Esophagus (tissue), 2 donors: ENCODE results near the gene OR4E1. TPM values are rescaled to one million over a fixed set of nuclear protein-coding genes. Genes with fewer than 3 reads are reported as not detected.
"Not testable (repeated sequence)": the region's sequence is repeated elsewhere in the genome, so short reads cannot be mapped to it uniquely, and the experiment has no call there.

Source experiments
- H3K27ac ChIP-seq, 2 donors: one replicate each; pipeline ENCODE4 v1.5.1; 2013; ENCODE audit warnings: low read depth in 2 of 2, mild to moderate bottlenecking in 2 of 2, inconsistent platforms in 1 of 2, low read length in 1 of 2, moderate library complexity in 1 of 2
- H3K27me3 ChIP-seq, 2 donors: one replicate each; pipeline ENCODE4 v1.6.1; 2013; ENCODE audit warnings: low read length in 2 of 2, control low read depth in 1 of 2, mild to moderate bottlenecking in 1 of 2; ENCODE audit not compliant: insufficient read depth in 2 of 2, control insufficient read depth in 1 of 2
- H3K36me3 ChIP-seq, 2 donors: one replicate each; pipeline ENCODE4 v1.6.1; 2013; ENCODE audit warnings: low read length in 1 of 2; ENCODE audit not compliant: control insufficient read depth in 2 of 2, insufficient read depth in 2 of 2
- H3K4me1 ChIP-seq, 2 donors: one replicate each; pipeline ENCODE4 v1.6.1; 2013; ENCODE audit warnings: low read length in 1 of 2; ENCODE audit not compliant: control insufficient read depth in 2 of 2, insufficient read depth in 2 of 2
- H3K4me3 ChIP-seq, 2 donors: one replicate each; pipeline ENCODE4 v1.5.1; 2013; ENCODE audit warnings: low read length in 2 of 2, mild to moderate bottlenecking in 2 of 2, low read depth in 1 of 2, moderate library complexity in 1 of 2
- H3K9me3 ChIP-seq, 2 donors: one replicate each; pipeline ENCODE4 v1.6.1; 2013; ENCODE audit warnings: mild to moderate bottlenecking in 2 of 2, low read depth in 1 of 2, low read length in 1 of 2, moderate library complexity in 1 of 2; ENCODE audit not compliant: control insufficient read depth in 2 of 2, insufficient read depth in 1 of 2
- WGBS, 2 donors: extraction: QIAGEN DNeasy Blood & Tissue Kit; methylation state at CpG; one replicate each; pipeline ENCODE4 v1.1.7; 2013; 5-methylcytosine and 5-hydroxymethylcytosine counted together
- polyA plus RNA-seq, 2 donors: library from polyadenylated mRNA; stranded (reverse); fragments of 200-250 nt; gene quantifications; one replicate each; pipeline ENCODE4 v1.2.3, GENCODE V29; 2013
- donor health status: healthy with polysubstance abuse.
- donor health status: Bipolar disorder and iron deficiency.

The OR4E1 gene
- polyA plus RNA-seq, 2 donors: not detected

GRCh38 chr14:21699551-21699950, 25.9 kb upstream of the OR4E1 start:
- Histone ChIP-seq H3K36me3 (no peaks in the 10 kb centered on the region), H3K27ac (no peak overlapping the region), H3K4me1 (no peaks in the 10 kb centered on the region), H3K27me3 (no peaks in the 10 kb centered on the region), H3K9me3 (no peaks in the 10 kb centered on the region), H3K4me3 (no peak overlapping the region)
- 72 to 79% methylated on average over 2 of the region's 2 CpGs for WGBS, 2 donors

GRCh38 chr14:21698538-21698937, 24.9 kb upstream of the OR4E1 start:
- not testable (repeated sequence) for H3K27me3 ChIP-seq, H3K27ac ChIP-seq
- WGBS, 2 donors: 12 to 28% methylated on average over 1 to 2 of the region's 3 CpGs

GRCh38 chr14:21697662-21698061, 24.0 kb upstream of the OR4E1 start:
- H3K4me1 ChIP-seq, H3K4me3 ChIP-seq: not testable (repeated sequence)
- WGBS, 2 donors: 91 to 94% methylated on average over 31 to 33 of the region's 33 CpGs

More at GRCh38 chr14:21698538-21698937, 24.9 kb upstream of the OR4E1 start:
- not testable (repeated sequence) for H3K4me1 ChIP-seq, H3K4me3 ChIP-seq, H3K9me3 ChIP-seq, H3K36me3 ChIP-seq

GRCh38 chr14:21694425-21694824, 20.8 kb upstream of the OR4E1 start:
- H3K4me1 ChIP-seq: no peaks in the 10 kb centered on the region
- H3K9me3 ChIP-seq: no peaks in the 10 kb centered on the region
- no peak overlapping the region for H3K4me3 ChIP-seq
- no peaks in the 10 kb centered on the region for H3K27me3 ChIP-seq
- no peaks in the 10 kb centered on the region for H3K36me3 ChIP-seq
- H3K27ac ChIP-seq: no peak overlapping the region

More at GRCh38 chr14:21697662-21698061, 24.0 kb upstream of the OR4E1 start:
- not testable (repeated sequence) for H3K36me3 ChIP-seq, H3K27me3 ChIP-seq, H3K27ac ChIP-seq, H3K9me3 ChIP-seq

- Histone ChIP-seq H3K4me1 (no peaks in the 10 kb centered on the region), H3K36me3 (no peaks in the 10 kb centered on the region), H3K27ac (no peak overlapping the region), H3K9me3 (no peaks in the 10 kb centered on the region), H3K27me3 (no peaks in the 10 kb centered on the region), H3K4me3 (no peak overlapping the region)
- WGBS, 2 donors: 81 to 82% methylated on average over 2 of the region's 2 CpGs
These were observed 12.8 kb upstream of the OR4E1 start for GRCh38 chr14:21686468-21686867.

GRCh38 chr14:21680072-21680471, 6.5 kb upstream of the OR4E1 start:
- H3K36me3 ChIP-seq: no peaks in the 10 kb centered on the region
- WGBS, 2 donors: 74 to 77% methylated on average over 2 of the region's 2 CpGs
- H3K27me3 ChIP-seq: no peaks in the 10 kb centered on the region
- no peaks in the 10 kb centered on the region for H3K9me3 ChIP-seq
- no peaks in the 10 kb centered on the region for H3K4me1 ChIP-seq
- H3K27ac ChIP-seq: no peak overlapping the region
- H3K4me3 ChIP-seq: no peak overlapping the region

GRCh38 chr14:21675566-21675965, 1.9 kb upstream of the OR4E1 start:
- H3K27ac ChIP-seq: no peak overlapping the region
- H3K4me3 ChIP-seq: no peak overlapping the region
- H3K9me3 ChIP-seq: no peaks in the 10 kb centered on the region
- 72 to 80% methylated on average over 4 of the region's 4 CpGs for WGBS, 2 donors
- H3K27me3 ChIP-seq: no peaks in the 10 kb centered on the region
- no peaks in the 10 kb centered on the region for H3K36me3 ChIP-seq
- no peaks in the 10 kb centered on the region for H3K4me1 ChIP-seq

GRCh38 chr14:21672116-21672515, 1.5 kb downstream of the OR4E1 start:
- no peaks in the 10 kb centered on the region for H3K27me3 ChIP-seq
- H3K4me3 ChIP-seq: no peak overlapping the region
- no peak overlapping the region for H3K27ac ChIP-seq
- no peaks in the 10 kb centered on the region for H3K9me3 ChIP-seq
- no peaks in the 10 kb centered on the region for H3K4me1 ChIP-seq
- H3K36me3 ChIP-seq: no peaks in the 10 kb centered on the region
- WGBS, 2 donors: 80 to 92% methylated on average over 1 of the region's 1 CpG

GRCh38 chr14:21671371-21671770, 2.2 kb downstream of the OR4E1 start:
- H3K9me3 ChIP-seq: no peaks in the 10 kb centered on the region
- H3K36me3 ChIP-seq: no peaks in the 10 kb centered on the region
- H3K4me1 ChIP-seq: no peaks in the 10 kb centered on the region
- H3K27me3 ChIP-seq: no peaks in the 10 kb centered on the region
- H3K4me3 ChIP-seq: no peak overlapping the region
- no peak overlapping the region for H3K27ac ChIP-seq
- WGBS, 2 donors: 31 to 47% methylated on average over 2 of the region's 2 CpGs

- H3K27ac ChIP-seq: no peak overlapping the region
- no peaks in the 10 kb centered on the region for H3K4me1 ChIP-seq
- no peaks in the 10 kb centered on the region for H3K27me3 ChIP-seq
- H3K36me3 ChIP-seq: no peaks in the 10 kb centered on the region
- no peaks in the 10 kb centered on the region for H3K9me3 ChIP-seq
- H3K4me3 ChIP-seq: no peak overlapping the region
These were observed 4.3 kb downstream of the OR4E1 start for GRCh38 chr14:21669284-21669683.
